GM19351 (cell line): Measurements from ENCODE around the gene AGPAT2.

Experiments
- ATAC-seq: cut with Tn5 transposase; IDR thresholded peaks from one replicate; pipeline ENCODE4 v1.9.1; 2021; ENCODE audit warnings: mild to moderate bottlenecking, moderate library complexity; ENCODE audit not compliant: unreplicated experiment

AGPAT2 gene

DNA sequence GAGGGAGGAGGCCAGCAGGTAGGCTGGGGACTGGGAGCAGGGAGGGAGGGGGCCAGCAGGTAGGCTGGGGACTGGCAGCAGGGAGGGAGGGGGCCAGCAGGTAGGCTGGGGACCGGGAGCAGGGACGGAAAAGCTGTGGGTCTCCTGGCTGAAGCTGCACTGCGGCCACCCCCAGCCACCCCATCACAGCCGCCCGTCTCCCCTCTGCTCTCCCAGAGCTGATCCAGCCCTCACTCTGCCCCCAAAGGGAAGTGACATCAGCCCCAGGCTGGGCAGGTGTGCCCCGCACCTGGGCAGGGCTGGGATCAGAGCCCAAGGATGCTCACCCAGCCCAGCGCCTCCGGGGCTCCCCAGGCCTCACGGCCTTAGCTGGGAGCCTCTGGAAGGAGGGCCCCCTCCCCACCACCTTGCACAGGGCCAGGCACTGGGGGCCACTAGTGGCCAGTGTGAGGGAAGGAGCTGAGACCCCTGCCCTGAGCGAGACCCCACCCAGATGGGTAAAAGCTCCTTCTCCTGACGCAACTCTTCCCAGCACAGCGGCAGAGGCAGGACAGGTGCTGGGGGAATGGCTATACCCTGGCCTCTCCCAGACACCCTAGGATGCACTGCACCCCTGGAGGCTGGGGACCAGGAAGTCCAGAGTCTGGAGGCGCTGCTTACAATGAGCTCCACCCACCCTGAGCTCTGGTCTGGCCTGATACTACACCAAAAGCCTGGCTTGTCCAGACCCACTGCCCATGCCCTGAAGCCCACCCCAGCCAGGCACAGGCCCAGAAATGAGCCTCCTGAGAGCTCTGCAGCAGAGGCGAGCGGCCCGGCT, 11.6 kb downstream of the AGPAT2 start:
- no peak for ATAC-seq

GRCh38 chr9:136674786-136675349, 12.4 kb downstream of the AGPAT2 start:
- ATAC-seq: no peak

DNA sequence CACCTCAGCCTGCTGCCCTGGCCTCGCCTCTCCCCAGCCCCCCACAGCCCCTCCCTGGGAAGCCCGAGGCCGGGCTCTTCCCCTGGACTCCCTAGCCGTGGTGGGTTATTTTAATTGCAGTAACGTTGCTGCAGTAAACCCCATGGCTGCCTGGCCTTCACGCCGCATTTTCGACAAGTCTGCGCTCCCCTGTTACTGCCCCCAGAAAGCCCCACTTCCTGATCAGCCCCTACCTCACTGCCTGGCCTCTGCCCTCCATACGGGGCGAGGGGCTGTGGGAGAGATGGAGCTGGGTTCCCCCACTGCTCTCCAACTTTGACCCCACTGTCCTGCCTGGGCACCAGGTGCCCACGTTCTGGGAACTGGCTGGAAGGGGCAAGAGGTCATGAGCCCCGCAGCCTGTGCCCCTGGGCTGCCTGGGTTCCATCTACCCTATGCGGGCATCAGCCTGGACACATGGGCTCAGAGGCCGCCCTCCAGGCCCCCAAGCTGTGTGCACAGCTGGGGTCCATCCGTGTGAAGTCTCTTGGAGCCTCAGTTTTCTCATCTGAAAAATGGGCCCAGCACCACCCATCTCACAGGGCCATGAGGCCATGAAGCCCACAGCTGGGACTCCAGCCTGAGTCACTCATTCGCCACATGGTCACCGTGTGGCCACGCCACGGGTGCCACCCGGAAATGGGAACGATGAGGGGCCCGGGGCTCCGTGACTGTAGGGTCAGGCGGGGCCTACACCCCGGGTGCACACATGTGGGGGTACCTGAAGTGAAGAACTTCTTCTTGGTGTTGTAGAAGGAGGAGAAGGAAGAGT, 13.1 kb downstream of the AGPAT2 start:
- no peak for ATAC-seq

GRCh38 chr9:136673088-136673974, 13.9 kb downstream of the AGPAT2 start:
- no peak for ATAC-seq

DNA sequence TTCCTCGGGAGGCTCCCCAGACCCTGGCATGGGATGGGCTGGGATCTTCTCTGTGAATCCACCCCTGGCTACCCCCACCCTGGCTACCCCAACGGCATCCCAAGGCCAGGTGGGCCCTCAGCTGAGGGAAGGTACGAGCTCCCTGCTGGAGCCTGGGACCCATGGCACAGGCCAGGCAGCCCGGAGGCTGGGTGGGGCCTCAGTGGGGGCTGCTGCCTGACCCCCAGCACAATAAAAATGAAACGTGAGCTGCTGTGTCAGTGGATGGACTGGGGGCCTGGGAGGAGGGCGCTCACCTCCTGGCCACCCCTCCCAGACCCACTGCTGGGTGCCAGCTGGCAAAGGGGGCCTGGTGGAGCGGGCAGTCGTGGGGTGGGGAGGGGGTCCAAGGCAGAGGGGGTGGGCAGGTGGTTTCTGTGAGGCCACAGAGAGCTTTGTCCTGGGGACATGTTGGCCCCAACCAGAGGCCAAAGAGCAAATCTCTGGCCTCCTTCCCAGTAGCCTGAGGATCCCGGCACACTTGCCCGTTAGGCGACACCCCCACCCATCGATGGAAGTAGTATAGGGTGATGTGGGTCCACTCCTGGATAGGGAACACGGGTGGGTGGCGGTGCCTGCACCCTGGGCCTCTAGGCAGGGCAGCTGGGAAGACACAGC, 14.7 kb downstream of the AGPAT2 start:
- no peak for ATAC-seq

DNA sequence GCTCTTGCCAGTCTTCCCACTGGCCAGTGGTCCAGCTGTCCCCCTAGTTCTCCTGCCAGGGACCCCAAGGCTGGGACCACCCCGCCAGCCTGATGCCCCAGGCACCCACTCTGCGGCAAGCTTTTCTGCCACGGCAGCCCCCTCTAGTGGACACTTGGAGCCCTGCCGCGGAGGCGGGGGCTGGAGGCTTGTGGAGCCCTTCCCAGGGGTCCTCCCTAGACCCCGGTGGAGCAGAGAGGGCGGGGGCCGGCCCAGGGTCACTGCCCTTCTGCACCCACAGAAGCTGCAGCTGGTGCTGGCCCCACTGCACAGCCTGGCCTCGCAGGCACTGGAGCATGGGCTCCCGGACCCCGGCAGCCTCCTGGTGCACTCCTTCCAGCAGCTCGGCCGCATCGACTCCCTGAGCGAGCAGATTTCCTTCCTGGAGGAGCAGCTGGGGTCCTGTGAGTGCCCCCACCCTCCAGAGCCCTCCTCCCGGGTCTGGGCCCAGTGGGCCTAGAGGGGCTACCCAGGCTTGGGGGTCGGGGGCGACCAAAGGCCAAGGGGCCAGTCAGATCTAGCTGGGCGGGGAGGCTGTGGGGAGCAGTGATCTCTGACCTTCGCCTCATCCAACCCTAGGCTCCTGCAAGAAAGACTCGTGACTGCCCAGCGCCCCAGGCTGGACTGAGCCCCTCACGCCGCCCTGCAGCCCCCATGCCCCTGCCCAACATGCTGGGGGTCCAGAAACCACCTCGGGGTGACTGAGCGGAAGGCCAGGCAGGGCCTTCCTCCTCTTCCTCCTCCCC, 15.4 kb downstream of the AGPAT2 start:
- ATAC-seq: no peak

GRCh38 chr9:136671254-136671614, 16.0 kb downstream of the AGPAT2 start:
- ATAC-seq: no peak

DNA sequence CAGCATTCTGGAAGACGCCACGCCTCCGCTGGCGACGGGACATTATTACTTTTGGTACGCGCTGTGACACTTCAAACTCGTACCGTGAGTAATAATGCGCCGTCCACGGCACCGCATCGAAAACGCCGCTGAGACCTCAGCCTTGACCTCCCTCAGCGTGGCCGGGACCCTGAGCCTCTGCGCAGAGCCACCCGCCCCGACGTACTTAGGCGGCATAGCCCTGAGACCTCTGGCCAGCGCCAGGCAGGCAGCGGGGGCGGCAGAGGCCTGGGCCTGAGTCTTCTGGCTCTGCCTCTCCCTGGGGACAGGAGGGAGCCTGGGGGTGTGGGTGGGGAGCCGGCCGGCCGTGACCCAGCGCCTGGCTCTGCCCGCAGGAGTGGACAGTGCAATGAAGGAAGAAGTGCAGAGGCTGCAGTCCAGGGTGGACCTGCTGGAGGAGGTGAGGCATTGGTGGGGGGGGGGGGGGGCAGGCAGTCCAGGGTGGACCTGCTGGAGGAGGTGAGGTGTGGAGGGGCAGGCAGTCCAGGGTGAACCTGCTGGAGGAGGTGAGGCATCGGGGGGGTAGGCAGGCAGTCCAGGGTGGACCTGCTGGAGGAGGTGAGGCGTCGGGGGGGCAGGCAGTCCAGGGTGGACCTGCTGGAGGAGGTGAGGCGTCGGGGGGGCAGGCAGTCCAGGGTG, 16.5 kb downstream of the AGPAT2 start:
- no peak for ATAC-seq

- ATAC-seq: no peak
Observed at GRCh38 chr9:136669791-136670464, 17.3 kb downstream of the AGPAT2 start.

GRCh38 chr9:136668983-136669790, 18.1 kb downstream of the AGPAT2 start:
- ATAC-seq: no peak

DNA sequence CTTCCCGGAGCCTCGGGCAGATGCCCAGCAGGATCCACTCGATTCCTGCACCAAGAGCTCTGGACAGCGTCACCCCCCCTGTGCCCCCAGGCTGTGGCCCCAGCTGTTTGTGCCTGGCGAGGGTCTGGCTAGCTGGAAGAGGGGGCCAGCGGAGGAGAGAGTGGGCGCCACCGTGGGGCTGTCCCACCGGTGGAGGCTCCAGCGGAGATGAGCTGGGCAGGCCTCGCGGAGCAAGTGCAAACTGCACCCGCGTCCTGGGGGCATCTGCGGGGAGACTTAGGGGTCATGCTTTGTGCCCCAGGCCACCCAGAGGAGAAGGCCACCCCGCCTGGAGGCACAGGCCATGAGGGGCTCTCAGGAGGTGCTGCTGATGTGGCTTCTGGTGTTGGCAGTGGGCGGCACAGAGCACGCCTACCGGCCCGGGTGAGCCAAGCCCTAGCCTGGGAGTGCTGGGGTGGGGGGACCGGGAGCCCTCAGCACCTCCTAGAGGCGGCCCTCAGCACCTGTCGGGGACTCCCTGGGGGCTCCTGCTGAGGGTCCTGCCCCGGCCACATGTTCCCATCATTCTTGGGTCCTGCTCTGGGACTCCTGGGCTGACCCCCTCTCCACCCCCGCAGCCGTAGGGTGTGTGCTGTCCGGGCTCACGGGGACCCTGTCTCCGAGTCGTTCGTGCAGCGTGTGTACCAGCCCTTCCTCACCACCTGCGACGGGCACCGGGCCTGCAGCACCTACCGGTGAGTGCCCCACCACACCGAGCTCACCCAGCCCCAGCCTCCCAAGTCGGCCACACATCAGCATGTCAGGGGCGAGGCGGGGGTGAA, 19.1 kb downstream of the AGPAT2 start:
- no peak for ATAC-seq

GRCh38 chr9:136667214-136667939, 19.9 kb downstream of the AGPAT2 start:
- ATAC-seq: no peak

DNA sequence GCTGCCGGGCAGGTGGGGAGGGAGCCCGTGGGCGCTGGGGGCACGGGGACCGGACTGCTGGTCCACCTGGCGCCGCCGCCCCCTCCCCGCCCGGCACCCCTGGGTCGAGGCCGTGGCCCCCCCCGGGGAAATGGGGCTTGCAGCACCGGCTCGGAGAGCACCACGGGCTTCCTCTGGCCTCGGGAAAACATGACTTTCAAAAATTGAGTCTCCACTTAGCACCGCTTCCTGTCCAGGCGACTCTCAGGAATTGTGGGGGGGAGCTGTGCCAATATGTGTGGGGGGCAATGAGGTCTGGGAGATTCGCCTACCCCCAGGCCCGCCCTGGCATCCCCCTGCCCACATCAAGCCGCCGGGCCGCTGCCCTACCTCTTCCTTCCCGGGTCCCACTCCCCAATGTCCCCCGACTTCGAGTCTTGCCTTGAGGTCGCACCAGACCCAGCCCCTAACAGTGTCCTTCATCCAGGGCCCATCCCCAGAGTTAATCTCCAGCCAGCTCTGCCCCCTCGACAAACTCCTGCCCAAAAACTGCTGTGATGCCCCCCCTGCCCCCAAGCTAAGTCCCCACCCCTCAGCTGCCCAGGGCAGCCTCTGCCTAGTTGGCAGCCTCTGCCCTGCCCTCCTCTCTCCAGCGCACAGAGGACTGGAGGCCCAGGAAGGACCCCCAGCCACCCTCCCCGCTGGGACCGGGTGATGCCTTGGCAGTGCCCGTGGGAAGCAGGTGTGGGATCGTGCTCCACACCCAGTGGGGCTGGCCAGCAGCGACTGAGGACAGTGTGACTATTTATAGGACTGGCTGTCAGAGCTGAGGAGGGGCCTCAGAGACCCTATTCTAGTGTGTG, 20.7 kb downstream of the AGPAT2 start:
- no peak for ATAC-seq

DNA sequence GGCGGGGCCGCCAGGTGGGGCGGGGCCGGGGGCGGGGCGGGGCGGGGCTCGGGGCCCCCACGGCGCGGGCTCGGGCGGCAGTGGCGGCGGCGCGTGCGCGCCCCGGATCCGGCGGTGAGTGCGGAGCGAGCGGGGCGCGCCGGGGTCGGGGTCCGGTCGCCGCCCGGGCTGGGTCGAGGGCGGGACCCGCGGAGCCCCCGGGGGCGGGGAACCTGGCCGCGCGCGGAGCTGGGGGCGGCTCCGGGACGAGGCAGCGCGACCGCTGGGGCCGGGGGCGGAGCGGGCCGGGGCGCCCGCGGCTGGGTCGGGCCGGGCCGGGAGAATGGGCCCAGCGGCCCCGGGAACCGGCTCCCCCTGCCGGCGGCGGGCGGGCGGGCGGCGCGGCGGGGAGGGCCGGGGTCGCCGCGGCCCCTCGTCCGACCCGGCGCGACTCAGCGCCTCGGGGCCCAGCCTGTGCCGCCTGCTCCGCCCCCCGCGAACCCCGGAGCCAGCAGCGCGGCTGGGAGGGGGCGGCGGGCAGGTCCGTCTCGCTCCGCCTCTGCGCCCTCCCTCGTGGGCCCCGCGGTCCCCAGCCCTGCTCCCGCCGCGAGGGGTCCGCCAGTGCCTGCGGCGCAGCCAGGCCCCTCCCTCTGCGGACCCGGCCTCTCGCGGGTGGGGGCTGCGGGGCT, 21.4 kb downstream of the AGPAT2 start:
- ATAC-seq: no peak
